Astrocyte of the spinal cord (primary cell): ENCODE measurements around the gene NTMT1.

Experiments
- DNase-seq: peaks from one replicate; pipeline ENCODE4 v3.0.0; 2011; ENCODE audit warnings: low read depth, low spot score
- H3K4me3 ChIP-seq: 2 replicates; pipeline ENCODE4 v1.5.1; 2011; ENCODE audit warnings: low read depth, mild to moderate bottlenecking, low read length, moderate library complexity
- CTCF ChIP-seq: IDR thresholded peaks from 2 replicates; pipeline ENCODE4 v1.5.1; 2012; ENCODE audit warnings: low read depth, mild to moderate bottlenecking, low read length, inconsistent platforms
- in situ Hi-C: cut with HindIII; loops from 2 replicates; pipeline ENCODE4 v1.10.0; 2017; ENCODE audit warnings: low sequenced_read_pairs

Gene NTMT1

GRCh38 chr9:129641750-129642585, 16.0 kb downstream of the NTMT1 start, which contains the start of gene ASB6:
Gene ASB6, minus strand, starts transcription at chr9:129642151. Its CDS starts 152 bp downstream, at chr9:129641999.
- peak; percentile 98 for DNase-seq
- in situ Hi-C loops = no loop called here
- TF ChIP-seq CTCF = peak; percentile 77
- H3K4me3 ChIP-seq = peak within 1 kb of the TSS; percentile 96

- DNase-seq = no peak
- H3K4me3 ChIP-seq = no peak overlapping the region
- in situ Hi-C loops = no loop called here
These were observed 17.7 kb downstream of the NTMT1 start for GRCh38 chr9:129643706-129644105.

GRCh38 chr9:129644365-129644764, 18.4 kb downstream of the NTMT1 start:
- no peak for DNase-seq
- TF ChIP-seq CTCF = no peak
- H3K4me3 ChIP-seq = no peak overlapping the region
- in situ Hi-C loops = no loop called here

More at GRCh38 chr9:129643706-129644105, 17.7 kb downstream of the NTMT1 start:
- no peak for TF ChIP-seq CTCF

- in situ Hi-C loops = no loop called here
- TF ChIP-seq CTCF = no peak
- no peak overlapping the region for H3K4me3 ChIP-seq
- no peak for DNase-seq
These were observed 18.9 kb downstream of the NTMT1 start for GRCh38 chr9:129644902-129645301.

GRCh38 chr9:129646252-129646651, 20.3 kb downstream of the NTMT1 start:
- no peak for DNase-seq
- H3K4me3 ChIP-seq = no peak overlapping the region
- in situ Hi-C loops = no loop called here
- no peak for TF ChIP-seq CTCF

- DNase-seq = no peak
- in situ Hi-C loops = no loop called here
- no peak for TF ChIP-seq CTCF
- H3K4me3 ChIP-seq = no peak overlapping the region
These were observed 20.7 kb downstream of the NTMT1 start for GRCh38 chr9:129646654-129647053.
